NOMO-1 (cell line): ENCODE measurements around the gene CDC37L1.
A peak's percentile ranks its signal among the peaks of the same experiment; 100 is the strongest.

Experiments used
- DNase-seq, 2 experiments: peaks; one replicate each; lab custom pipeline; 2025; ENCODE audit not compliant: unreplicated experiment in 2 of 2; lab: John Stamatoyannopoulos, UW

Gene CDC37L1

DNA sequence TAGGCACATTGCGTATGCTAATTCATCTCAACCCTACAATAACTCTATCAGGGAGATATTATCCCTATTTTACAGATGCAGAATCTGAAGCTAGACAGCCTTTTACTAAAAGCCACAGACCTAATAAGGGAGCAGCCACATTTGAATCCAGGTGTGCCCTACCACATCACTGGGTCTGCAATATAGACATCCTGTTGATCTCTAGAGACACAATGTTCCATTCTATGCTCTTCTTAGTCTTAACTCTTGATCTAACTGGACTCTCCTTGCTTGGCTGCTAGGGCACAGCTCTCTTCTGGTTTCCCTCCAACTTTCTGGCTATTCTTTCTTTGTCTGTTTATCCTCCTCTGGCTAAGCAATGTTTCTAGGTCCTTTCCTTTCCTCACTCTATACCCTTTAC, 11.7 kb upstream of the CDC37L1 start:
- DNase-seq = no peak

DNA sequence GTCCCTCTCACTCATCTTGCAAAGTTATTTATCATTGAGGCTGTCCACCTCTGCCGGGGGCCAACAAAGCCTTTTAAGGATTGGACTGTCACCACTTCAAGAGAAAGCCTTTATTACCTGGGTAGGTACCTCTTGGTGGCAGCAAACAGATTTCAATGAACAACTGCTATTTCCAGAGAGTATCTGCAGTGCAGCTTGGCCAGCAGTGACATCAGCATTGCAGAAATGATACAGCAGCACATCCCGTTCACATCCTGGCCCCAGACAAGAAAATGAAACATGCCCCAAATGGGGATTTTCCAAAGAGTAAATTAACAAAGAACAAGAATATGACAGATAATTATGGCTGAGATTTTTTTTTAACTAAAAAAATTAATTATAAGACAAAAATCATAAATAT, 10.8 kb upstream of the CDC37L1 start:
- DNase-seq = no peak

GRCh38 chr9:4669890-4670289, 9.5 kb upstream of the CDC37L1 start:
- no peak for DNase-seq

DNA sequence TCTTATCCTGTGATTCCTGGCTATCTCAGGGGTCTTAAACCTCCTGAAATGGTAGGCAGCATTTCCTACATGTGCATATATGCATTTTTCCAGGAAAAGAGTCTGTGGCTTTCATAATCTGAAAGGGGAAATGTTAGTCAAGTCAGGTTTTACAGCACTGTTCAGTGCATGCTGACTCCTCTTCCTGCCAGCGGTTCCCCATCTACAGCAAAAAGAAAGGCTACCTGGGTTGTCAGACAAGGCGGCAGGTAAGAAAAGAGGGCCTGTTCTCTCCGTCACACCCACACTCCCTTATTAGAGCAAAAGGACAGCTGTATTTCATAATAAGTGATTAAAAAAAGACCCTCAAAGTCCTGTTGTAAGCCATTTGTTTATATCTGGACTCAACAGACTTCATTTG, 8.8 kb upstream of the CDC37L1 start:
- no peak for DNase-seq

DNA sequence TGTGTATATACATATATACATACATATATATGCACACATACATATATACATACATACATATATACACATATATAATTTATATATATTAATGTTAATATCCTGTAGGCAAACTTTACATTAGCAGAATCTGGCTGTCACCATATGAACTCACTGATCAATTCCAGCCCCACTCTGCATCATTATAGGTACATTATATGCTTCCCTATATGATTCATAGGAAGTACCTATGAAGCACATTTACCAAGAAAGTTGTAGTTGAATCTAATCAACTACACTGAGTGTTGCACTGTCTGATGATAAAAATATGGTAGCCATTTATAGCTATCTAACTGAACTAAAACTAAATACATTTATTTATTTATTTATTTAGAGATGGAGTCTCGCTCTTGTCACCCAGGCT, 7.6 kb upstream of the CDC37L1 start:
- DNase-seq = no peak

DNA sequence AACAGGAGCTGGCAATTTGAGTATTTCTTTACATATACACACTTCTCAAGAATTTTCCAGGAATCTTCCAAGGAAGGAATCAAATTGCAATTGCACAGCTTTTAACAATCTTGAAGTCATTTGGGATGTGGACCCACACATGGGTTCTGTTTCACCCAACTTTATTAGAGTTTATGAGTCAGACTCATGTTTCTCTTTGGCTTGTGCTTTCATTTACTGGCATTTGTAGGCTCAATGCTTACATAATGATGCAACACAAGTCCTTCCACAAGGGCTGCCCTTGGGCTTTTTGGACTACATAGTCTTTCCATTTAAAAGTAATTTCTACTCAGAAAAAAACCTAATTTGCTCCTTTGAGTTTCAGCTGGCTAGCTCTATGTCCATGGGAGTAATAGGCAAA, 4.6 kb upstream of the CDC37L1 start:
- DNase-seq = no peak

DNA sequence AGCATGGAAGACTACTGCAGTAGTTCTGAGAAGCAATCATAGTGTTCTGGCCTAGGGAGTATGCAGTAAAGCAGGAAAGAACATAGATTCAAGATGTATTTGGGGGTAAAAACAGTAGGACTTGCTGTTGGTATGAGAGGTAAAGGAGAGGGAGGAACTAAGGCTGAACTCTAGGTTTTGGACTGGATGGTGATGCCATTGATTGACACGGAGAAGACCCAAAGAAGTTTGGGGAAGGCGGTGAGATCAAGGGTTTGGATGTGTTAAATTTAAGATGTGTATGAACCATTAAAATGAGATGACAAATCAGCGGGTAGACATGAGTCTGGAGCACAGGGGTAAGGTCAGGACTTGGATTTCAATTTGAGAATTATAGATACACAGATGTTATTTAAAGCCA, 2.0 kb upstream of the CDC37L1 start:
- DNase-seq = no peak

DNA sequence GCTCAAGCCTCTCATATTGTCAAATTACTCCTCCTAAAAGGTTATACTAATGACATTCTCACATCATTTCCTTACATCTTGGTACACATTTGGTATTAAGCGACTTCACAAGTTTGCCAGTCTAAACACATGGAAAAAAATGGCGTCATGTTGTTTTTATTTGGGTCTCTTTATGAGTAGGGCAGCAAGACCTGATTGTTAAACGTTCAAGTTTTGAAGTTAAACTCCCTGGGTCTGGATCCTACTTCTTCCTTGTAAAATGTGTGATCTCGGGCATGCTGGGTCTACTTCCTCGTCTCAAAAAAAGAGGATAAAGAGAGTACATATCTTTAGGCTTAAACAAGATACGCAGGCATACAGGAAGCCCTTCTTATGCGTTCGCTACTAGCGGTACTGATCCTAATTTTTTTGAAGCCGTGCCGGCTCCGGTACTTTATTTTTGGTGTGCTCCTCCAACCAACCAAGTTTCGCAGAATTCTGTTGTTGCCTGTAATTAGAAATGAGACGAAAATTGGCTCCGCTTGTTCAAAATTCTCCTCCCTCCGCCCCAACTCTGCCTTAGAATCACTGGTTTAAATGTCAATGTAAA, 596 bp upstream of the CDC37L1 start:
- DNase-seq = peak in 1 of 2 experiments; percentile 24

DNA sequence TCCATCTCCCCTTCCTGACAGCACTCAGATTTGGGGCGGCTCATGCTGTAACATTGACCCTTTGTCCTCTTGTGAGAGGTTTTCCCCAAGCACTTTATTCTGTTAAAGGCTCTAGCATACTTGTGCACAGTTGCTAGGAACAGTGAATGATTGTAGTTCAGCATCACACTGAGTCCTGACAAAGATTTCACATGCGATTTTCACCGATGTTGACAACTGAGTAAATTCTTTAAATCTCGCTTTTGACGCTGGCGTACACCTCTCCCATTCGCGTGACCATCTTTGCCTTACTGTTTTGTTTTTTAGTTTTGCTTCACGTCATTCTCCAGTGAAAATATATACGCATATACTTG, 780 bp downstream of the CDC37L1 start:
- no peak for DNase-seq

DNA sequence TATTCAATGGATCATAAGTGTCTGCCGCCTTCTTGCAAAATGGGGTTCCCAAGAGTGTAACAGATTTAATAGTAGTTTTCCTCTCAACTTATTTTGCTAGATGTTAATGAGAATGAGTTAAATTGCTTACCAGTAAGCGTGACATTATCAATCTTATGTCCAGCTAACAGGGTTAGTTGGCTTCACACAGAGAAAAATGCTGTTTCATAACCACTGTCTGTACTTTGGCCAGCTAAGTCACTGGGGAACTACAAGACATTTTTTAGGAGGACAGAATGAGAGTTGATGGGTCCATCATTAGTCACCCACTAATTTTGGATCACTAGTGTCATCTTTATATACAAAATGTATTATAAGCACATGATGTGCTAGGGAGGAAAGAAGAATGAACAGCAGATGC, 1.4 kb downstream of the CDC37L1 start:
- DNase-seq = peak in 1 of 2 experiments; percentile 4

- no peak for DNase-seq
These were observed 5.5 kb downstream of the CDC37L1 start for GRCh38 chr9:4684820-4685219.

DNA sequence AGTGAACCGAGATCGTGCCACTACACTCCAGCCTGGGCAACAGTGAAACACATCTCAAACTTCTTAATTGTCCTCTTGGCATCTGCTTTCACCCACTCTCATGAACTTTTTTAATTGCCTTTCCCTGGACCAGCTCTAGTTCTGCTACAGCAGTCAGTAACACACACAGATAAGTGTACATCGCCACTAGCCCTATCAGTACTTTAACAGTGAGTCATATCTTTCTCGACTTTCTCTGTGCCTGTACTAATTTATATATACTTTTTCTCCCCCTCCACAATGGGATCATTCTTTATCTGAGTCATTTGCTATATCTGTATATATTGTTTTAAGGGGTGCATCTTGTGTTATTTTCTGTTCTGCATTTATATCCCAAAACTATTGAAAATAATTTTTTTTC, 6.7 kb downstream of the CDC37L1 start:
- no peak for DNase-seq

DNA sequence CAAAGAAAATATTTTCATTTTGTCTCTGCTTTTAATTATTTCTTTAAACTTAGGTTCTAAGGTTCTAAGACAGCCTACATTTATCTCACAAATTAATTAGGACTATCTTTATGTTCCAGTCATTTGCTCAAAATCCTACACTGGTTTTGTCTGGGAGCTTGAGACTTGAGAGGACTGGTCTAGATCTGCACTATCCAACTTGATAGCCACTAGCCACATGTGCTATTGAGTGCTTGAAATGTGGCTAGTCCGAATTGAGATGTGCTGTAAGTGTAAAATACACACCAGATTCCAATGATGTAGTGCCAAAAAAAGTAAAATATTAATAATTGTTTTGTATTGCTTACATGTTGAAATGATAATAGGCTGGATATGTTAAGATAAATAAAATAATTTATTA, 7.2 kb downstream of the CDC37L1 start:
- no peak for DNase-seq

- DNase-seq = no peak
These were observed 9.7 kb downstream of the CDC37L1 start for GRCh38 chr9:4689021-4689420.

GRCh38 chr9:4689687-4690104, 10.3 kb downstream of the CDC37L1 start:
- DNase-seq = no peak

- DNase-seq = no peak
These were observed 10.8 kb downstream of the CDC37L1 start for GRCh38 chr9:4690144-4690543.

- DNase-seq = no peak
These were observed 12.4 kb downstream of the CDC37L1 start for GRCh38 chr9:4691795-4692194.

- no peak for DNase-seq
These were observed 20.7 kb downstream of the CDC37L1 start for GRCh38 chr9:4700091-4700490.

- no peak for DNase-seq
These were observed 21.6 kb downstream of the CDC37L1 start for GRCh38 chr9:4700932-4701331.

- DNase-seq = no peak
These were observed 22.2 kb downstream of the CDC37L1 start for GRCh38 chr9:4701526-4701925.

GRCh38 chr9:4704129-4704528, 24.8 kb downstream of the CDC37L1 start:
- DNase-seq = no peak

GRCh38 chr9:4706021-4706420, 26.7 kb downstream of the CDC37L1 start:
- no peak for DNase-seq

GRCh38 chr9:4706971-4707622, 27.7 kb downstream of the CDC37L1 start:
- peak in 1 of 2 experiments; percentile 2 for DNase-seq
